Suprapubic skin (tissue), 4 donors: ENCODE results near the gene IGLON5.
A peak's percentile ranks its signal among the peaks of the same experiment; 100 is the strongest.

Source experiments
- EP300 ChIP-seq: sonication (generic); formaldehyde crosslinking; IDR thresholded peaks from one replicate; pipeline ENCODE4 v1.6.1; 2017; ENCODE audit warnings: antibody characterized with exemption
- POLR2A ChIP-seq, 2 donors: fragments of 450-650 bp; IDR thresholded peaks; one replicate each; pipeline ENCODE4 v1.6.1; 2017; ENCODE audit warnings: antibody characterized with exemption in 2 of 2, mild to moderate bottlenecking in 2 of 2, moderate library complexity in 2 of 2
- POLR2AphosphoS5 ChIP-seq, 3 donors: sonication (generic); formaldehyde crosslinking; IDR thresholded peaks; one replicate each; pipeline ENCODE4 v1.6.1; 2017; ENCODE audit warnings: antibody characterized with exemption in 3 of 3
- TF ChIP-seq, protein P1 (sequence below), 2 donors: fragments of 200-600 bp in 1 of 2; fragments of 450-650 bp in 1 of 2; sonication (generic) in 1 of 2; IDR thresholded peaks; one replicate each; pipeline ENCODE4 v1.5.1; 2016 to 2019; ENCODE audit warnings: antibody characterized with exemption in 2 of 2, mild to moderate bottlenecking in 1 of 2, moderate library complexity in 1 of 2

DNA sequence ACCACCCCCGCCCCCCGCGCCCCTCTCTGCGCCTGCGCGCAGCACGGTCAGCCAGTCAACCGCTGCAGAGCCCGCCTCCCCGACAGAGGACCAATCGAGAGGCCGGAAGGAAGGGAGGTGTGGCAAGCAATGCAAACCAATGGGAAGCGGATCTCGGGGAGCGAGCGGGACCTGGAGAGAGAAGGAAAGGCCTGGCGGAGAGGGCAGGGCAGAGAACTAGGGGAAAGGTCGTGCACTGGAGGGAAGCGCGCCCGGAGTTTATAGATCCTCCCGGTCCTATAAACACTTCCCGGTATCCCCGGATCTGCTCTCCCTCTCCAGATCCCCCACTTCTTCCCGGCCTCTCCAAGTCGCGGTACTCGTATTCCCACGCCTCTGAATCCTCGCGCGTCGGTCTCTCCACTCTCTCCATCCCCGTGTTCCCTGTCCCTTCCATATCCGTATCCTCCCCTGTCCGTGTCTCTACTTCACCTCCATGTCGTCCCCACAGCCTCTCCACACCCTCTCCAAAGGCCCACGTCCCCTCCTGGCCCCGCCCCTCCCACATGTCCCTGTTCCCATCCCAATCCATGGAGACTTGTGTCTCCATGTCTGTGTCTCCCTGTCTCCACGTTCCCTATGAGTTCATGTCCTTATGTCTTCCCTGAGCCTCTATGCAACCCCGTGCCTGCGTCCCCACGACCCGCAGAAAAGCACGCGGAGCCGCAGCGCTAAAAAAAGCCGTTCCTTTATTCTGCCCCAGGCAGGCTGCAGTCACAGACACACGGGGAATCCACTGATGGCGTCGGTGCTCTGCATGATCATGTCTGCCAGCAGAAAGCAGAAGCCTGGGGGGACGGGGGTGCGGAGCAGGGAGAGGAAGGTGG is 55.2 kb downstream of the IGLON5 start:
- TF ChIP-seq, protein P1, sequence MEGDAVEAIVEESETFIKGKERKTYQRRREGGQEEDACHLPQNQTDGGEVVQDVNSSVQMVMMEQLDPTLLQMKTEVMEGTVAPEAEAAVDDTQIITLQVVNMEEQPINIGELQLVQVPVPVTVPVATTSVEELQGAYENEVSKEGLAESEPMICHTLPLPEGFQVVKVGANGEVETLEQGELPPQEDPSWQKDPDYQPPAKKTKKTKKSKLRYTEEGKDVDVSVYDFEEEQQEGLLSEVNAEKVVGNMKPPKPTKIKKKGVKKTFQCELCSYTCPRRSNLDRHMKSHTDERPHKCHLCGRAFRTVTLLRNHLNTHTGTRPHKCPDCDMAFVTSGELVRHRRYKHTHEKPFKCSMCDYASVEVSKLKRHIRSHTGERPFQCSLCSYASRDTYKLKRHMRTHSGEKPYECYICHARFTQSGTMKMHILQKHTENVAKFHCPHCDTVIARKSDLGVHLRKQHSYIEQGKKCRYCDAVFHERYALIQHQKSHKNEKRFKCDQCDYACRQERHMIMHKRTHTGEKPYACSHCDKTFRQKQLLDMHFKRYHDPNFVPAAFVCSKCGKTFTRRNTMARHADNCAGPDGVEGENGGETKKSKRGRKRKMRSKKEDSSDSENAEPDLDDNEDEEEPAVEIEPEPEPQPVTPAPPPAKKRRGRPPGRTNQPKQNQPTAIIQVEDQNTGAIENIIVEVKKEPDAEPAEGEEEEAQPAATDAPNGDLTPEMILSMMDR (IDR thresholded peaks at IDR 0.05) = no peak
- TF ChIP-seq POLR2AphosphoS5 (IDR thresholded peaks at IDR 0.05) (peak in 1 of 3 donors; percentile 38), POLR2A (IDR thresholded peaks at IDR 0.05) (peak in 1 of 2 donors; percentile 33), EP300 (no peak)
